Retinal pigment epithelial cell (primary cell): ENCODE data around the gene SP9.

Source experiments
- DNase-seq: peaks from one replicate; pipeline ENCODE4 v3.0.0-alpha.2; 2010; ENCODE audit warnings: low read depth
- H3K4me3 ChIP-seq: 2 replicates; pipeline ENCODE4 v1.5.1; 2011; ENCODE audit warnings: mild to moderate bottlenecking, low read length, control low read depth, moderate library complexity
- TF ChIP-seq, protein P1 (sequence below): conservative IDR thresholded peaks from 2 replicates; pipeline ENCODE4 v1.5.1; 2011; ENCODE audit warnings: low read depth, low read length, control low read depth, inconsistent platforms

The SP9 gene

DNA sequence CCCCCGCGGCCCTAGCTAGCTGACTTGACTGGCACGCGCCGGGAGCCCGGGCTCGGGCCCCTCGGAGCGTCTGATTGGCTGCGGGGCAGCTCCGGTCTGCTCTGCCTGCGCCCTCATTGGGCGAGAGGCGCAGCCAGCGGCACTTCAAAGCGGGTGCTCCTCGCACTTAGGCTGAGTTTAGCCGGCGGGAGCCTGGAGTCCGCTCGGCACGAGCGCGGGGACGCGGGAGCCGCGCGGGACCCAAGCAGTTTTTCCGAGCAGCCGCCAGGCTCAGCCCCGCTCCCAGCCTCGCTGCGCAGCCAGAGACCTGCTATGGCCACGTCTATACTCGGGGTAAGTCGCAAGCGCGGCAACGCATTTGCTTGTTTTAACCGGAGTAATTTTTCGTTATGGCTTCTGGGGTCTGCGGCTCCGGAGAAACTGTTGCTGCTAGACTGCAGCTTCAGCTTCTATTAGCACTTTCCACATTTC lies at the start of gene SP9:
Gene SP9, plus strand, starts transcription at position 174 of the 471 bp plus-strand sequence. Its CDS starts 139 bp downstream, at position 313.
- DNase-seq = no peak
- TF ChIP-seq, protein P1, sequence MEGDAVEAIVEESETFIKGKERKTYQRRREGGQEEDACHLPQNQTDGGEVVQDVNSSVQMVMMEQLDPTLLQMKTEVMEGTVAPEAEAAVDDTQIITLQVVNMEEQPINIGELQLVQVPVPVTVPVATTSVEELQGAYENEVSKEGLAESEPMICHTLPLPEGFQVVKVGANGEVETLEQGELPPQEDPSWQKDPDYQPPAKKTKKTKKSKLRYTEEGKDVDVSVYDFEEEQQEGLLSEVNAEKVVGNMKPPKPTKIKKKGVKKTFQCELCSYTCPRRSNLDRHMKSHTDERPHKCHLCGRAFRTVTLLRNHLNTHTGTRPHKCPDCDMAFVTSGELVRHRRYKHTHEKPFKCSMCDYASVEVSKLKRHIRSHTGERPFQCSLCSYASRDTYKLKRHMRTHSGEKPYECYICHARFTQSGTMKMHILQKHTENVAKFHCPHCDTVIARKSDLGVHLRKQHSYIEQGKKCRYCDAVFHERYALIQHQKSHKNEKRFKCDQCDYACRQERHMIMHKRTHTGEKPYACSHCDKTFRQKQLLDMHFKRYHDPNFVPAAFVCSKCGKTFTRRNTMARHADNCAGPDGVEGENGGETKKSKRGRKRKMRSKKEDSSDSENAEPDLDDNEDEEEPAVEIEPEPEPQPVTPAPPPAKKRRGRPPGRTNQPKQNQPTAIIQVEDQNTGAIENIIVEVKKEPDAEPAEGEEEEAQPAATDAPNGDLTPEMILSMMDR = no peak
- H3K4me3 ChIP-seq = no peak within 1 kb of the TSS

- DNase-seq = no peak
- TF ChIP-seq, protein P1 = no peak
- H3K4me3 ChIP-seq = no peak overlapping the region
These were observed 48.6 kb upstream of the SP9 start for GRCh38 chr2:174286172-174286571.

- H3K4me3 ChIP-seq = no peak overlapping the region
- no peak for DNase-seq
- TF ChIP-seq, protein P1 = no peak
These were observed 41.8 kb upstream of the SP9 start for GRCh38 chr2:174292908-174293307.

GRCh38 chr2:174300114-174300513 lies 34.6 kb upstream of the SP9 start:
- TF ChIP-seq, protein P1 = no peak
- no peak overlapping the region for H3K4me3 ChIP-seq
- no peak for DNase-seq

GRCh38 chr2:174312581-174313234 lies 22.0 kb upstream of the SP9 start:
- TF ChIP-seq, protein P1 = no peak
- no peak overlapping the region for H3K4me3 ChIP-seq
- DNase-seq = no peak

DNA sequence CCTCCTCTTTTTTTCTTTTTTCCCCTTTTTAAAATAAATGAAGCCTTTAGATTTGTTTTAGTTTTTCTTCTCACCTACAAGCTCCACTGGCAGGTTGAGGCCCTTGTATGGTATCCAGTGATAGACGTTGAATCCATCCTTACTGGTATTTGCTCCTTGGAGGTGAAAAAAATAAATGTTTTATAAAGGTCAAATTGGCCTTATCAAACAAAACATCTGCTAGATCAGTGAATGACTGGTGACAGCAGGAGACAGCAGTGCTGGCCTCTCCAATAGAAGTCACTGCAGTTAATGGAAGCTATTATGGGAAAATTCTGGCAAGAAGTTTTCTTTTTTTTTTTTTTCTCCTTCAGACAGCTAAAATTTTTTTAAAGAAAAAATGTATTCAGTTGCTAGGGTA lies 12.6 kb upstream of the SP9 start:
- H3K4me3 ChIP-seq = no peak overlapping the region
- TF ChIP-seq, protein P1 = no peak
- no peak for DNase-seq

- TF ChIP-seq, protein P1 = no peak
- no peak overlapping the region for H3K4me3 ChIP-seq
- no peak for DNase-seq
These were observed 12.0 kb upstream of the SP9 start for GRCh38 chr2:174322746-174323145.
